H9 (cell line): ENCODE results near the gene MED31. TPM values are rescaled to one million over a fixed set of nuclear protein-coding genes. Genes with fewer than 3 reads are reported as not detected.

Experiments
- DNase-seq: peaks from one replicate; pipeline ENCODE4 v3.0.0-alpha.2; 2017
- H2AFZ ChIP-seq: one replicate; pipeline ENCODE4 v1.6.1; 2013; ENCODE audit warnings: mild to moderate bottlenecking, low read length, control low read depth, moderate library complexity
- H2AK5ac ChIP-seq: 2 replicates; pipeline ENCODE4 v1.6.1; 2013; ENCODE audit warnings: low read length, control low read depth, mixed read lengths; ENCODE audit not compliant: insufficient read length
- H2BK120ac ChIP-seq: one replicate; pipeline ENCODE4 v1.6.1; 2013; ENCODE audit warnings: low read depth, mild to moderate bottlenecking, low read length, control low read depth, inconsistent platforms; ENCODE audit not compliant: poor library complexity, severe bottlenecking
- H2BK12ac ChIP-seq: 2 replicates; pipeline ENCODE4 v1.6.1; 2013; ENCODE audit warnings: low read length, control low read depth, mixed read lengths, low read depth; ENCODE audit not compliant: insufficient read length
- H2BK15ac ChIP-seq: 2 replicates; pipeline ENCODE4 v1.6.1; 2013; ENCODE audit warnings: low read depth, low read length, control low read depth
- H2BK20ac ChIP-seq: one replicate; pipeline ENCODE4 v1.6.1; 2013; ENCODE audit warnings: low read depth, mild to moderate bottlenecking, low read length, control low read depth, inconsistent platforms; ENCODE audit not compliant: poor library complexity, severe bottlenecking
- H2BK5ac ChIP-seq: 2 replicates; pipeline ENCODE4 v1.6.1; 2013; ENCODE audit warnings: low read length, control low read depth, mixed read lengths; ENCODE audit not compliant: insufficient read length
- H3K14ac ChIP-seq: 2 replicates; pipeline ENCODE4 v1.6.1; 2013; ENCODE audit warnings: low read length, control low read depth; ENCODE audit not compliant: insufficient read depth
- H3K18ac ChIP-seq: 2 replicates; pipeline ENCODE4 v1.6.1; 2013; ENCODE audit warnings: low read depth, mild to moderate bottlenecking, mixed read lengths, low read length, control low read depth; ENCODE audit not compliant: insufficient read length
- H3K23ac ChIP-seq: 2 replicates; pipeline ENCODE4 v1.6.1; 2013; ENCODE audit warnings: low read length, control low read depth, mixed read lengths, low read depth; ENCODE audit not compliant: insufficient read length
- H3K23me2 ChIP-seq: 2 replicates; pipeline ENCODE4 v1.6.1; 2013; ENCODE audit warnings: low read depth, mild to moderate bottlenecking, mixed read lengths, low read length, control low read depth; ENCODE audit not compliant: insufficient read length, poor library complexity, severe bottlenecking
- H3K27ac ChIP-seq: 2 replicates; pipeline ENCODE4 v1.5.1; 2013; ENCODE audit warnings: low read length, control low read depth, mixed read lengths, low read depth; ENCODE audit not compliant: insufficient read length
- H3K27me3 ChIP-seq: 2 replicates; pipeline ENCODE4 v1.6.1; 2013; ENCODE audit warnings: low read length, control low read depth, inconsistent platforms; ENCODE audit not compliant: insufficient read depth
- H3K4ac ChIP-seq: 2 replicates; pipeline ENCODE4 v1.6.1; 2013; ENCODE audit warnings: low read depth, mild to moderate bottlenecking, control low read depth, inconsistent platforms, low read length, moderate library complexity
- H3K4me1 ChIP-seq: 2 replicates; pipeline ENCODE4 v1.6.1; 2013; ENCODE audit warnings: low read length, control low read depth, inconsistent platforms; ENCODE audit not compliant: insufficient read depth
- H3K4me2 ChIP-seq: 2 replicates; pipeline ENCODE4 v1.6.1; 2013; ENCODE audit warnings: low read length, control low read depth, mixed read lengths; ENCODE audit not compliant: insufficient read length, insufficient read depth
- H3K56ac ChIP-seq: 2 replicates; pipeline ENCODE4 v1.6.1; 2013; ENCODE audit warnings: low read depth, mild to moderate bottlenecking, mixed read lengths, low read length, control low read depth; ENCODE audit not compliant: insufficient read length
- H3K79me1 ChIP-seq: 2 replicates; pipeline ENCODE4 v1.6.1; 2013; ENCODE audit warnings: low read depth, mild to moderate bottlenecking, moderate library complexity, low read length, control low read depth, inconsistent platforms; ENCODE audit not compliant: insufficient read depth, poor library complexity, severe bottlenecking
- H3K79me2 ChIP-seq: 2 replicates; pipeline ENCODE4 v1.6.1; 2013; ENCODE audit warnings: low read length, control low read depth, inconsistent platforms; ENCODE audit not compliant: insufficient read depth
- H3K9ac ChIP-seq: 2 replicates; pipeline ENCODE4 v1.6.1; 2013; ENCODE audit warnings: low read length, control low read depth, mixed read lengths; ENCODE audit not compliant: insufficient read length; ENCODE audit errors: extremely low read depth
- H3K9me3 ChIP-seq: one replicate; pipeline ENCODE4 v1.6.1; 2013; ENCODE audit warnings: low read depth, low read length, inconsistent platforms; ENCODE audit not compliant: control insufficient read depth
- H3T11ph ChIP-seq: one replicate; pipeline ENCODE4 v1.6.1; 2013; ENCODE audit warnings: mild to moderate bottlenecking, low read length, control low read depth, inconsistent platforms
- H4K20me1 ChIP-seq: one replicate; pipeline ENCODE4 v1.6.1; 2013; ENCODE audit not compliant: control insufficient read depth, insufficient read length, insufficient read depth
- H4K5ac ChIP-seq: 2 replicates; pipeline ENCODE4 v1.6.1; 2013; ENCODE audit warnings: low read depth, mild to moderate bottlenecking, mixed read lengths, low read length, control low read depth; ENCODE audit not compliant: insufficient read length
- H4K8ac ChIP-seq: replicated peaks from 2 replicates; pipeline ENCODE4 v1.6.1; 2013; ENCODE audit warnings: low read length, control low read depth, mixed read lengths, low read depth; ENCODE audit not compliant: insufficient read length
- H4K91ac ChIP-seq: 2 replicates; pipeline ENCODE4 v1.6.1; 2013; ENCODE audit warnings: low read depth, mild to moderate bottlenecking, moderate library complexity, mixed read lengths, low read length, control low read depth; ENCODE audit not compliant: insufficient read length
- H3K27ac Mint-ChIP-seq, 3 experiments: 2 replicates in 2 of 3; 3 replicates in 1 of 3; pipeline ENCODE4 v1.8.0; 2020 to 2021; ENCODE audit warnings: mixed read lengths in 3 of 3, mild to moderate bottlenecking in 1 of 3, moderate library complexity in 1 of 3
- H3K27me3 Mint-ChIP-seq: 2 replicates; pipeline ENCODE4 v1.8.0; 2021; ENCODE audit warnings: low read depth, mild to moderate bottlenecking, moderate library complexity, mixed read lengths
- H3K36me3 Mint-ChIP-seq, 3 experiments: 2 replicates in 2 of 3; 3 replicates in 1 of 3; pipeline ENCODE4 v1.8.0; 2020 to 2021; ENCODE audit warnings: low read depth in 3 of 3, mixed read lengths in 3 of 3; ENCODE audit not compliant: insufficient read depth in 1 of 3
- H3K4me1 Mint-ChIP-seq, 2 experiments: 2 replicates each; pipeline ENCODE4 v1.8.0; 2020; ENCODE audit warnings: mixed read lengths in 2 of 2
- H3K4me3 Mint-ChIP-seq, 2 experiments: 2 replicates in 1 of 2; 3 replicates in 1 of 2; pipeline ENCODE4 v1.8.0; 2020 to 2021; ENCODE audit warnings: mild to moderate bottlenecking in 2 of 2, mixed read lengths in 2 of 2, moderate library complexity in 1 of 2
- H3K9me3 Mint-ChIP-seq, 2 experiments: 2 replicates in 1 of 2; 3 replicates in 1 of 2; pipeline ENCODE4 v1.8.0; 2020; ENCODE audit warnings: mild to moderate bottlenecking in 2 of 2, mixed read lengths in 2 of 2, moderate library complexity in 1 of 2
- CTCF ChIP-seq: fragments of 200-600 bp; sonication (generic); conservative IDR thresholded peaks from 3 replicates; pipeline ENCODE4 v1.8.0; 2021; ENCODE audit warnings: antibody characterized with exemption, mild to moderate bottlenecking
- WGBS: extraction: QIAGEN DNeasy Blood & Tissue Kit; methylation state at CpG from one replicate; pipeline ENCODE4 v1.1.7; 2013; ENCODE audit warnings: missing lambda C conversion rate, low lambda C conversion rate, mixed read lengths; ENCODE audit not compliant: insufficient read length; ENCODE audit errors: extremely low coverage; 5-methylcytosine and 5-hydroxymethylcytosine counted together
- total RNA-seq: library from RNA; stranded (reverse); gene quantifications from 2 replicates; pipeline ENCODE4 v1.2.1, GENCODE V29; 2021

The MED31 gene
- total RNA-seq, 1 experiment from 2014 or later = 11.8 TPM

GRCh38 chr17:6611231-6611630 is 40.2 kb downstream of the MED31 start:
- no peaks in the 10 kb centered on the region for H3K79me2 ChIP-seq
- DNase-seq = no peak
- H4K8ac ChIP-seq = no peak overlapping the region
- H2BK15ac ChIP-seq = no peak overlapping the region
- H3K56ac ChIP-seq = no peak overlapping the region
- no peak overlapping the region for H3K18ac ChIP-seq
- no CpG with 5 or more reads among the region's 4 CpGs for WGBS
- no peak overlapping the region for H2BK120ac ChIP-seq
- H3K9me3 ChIP-seq = no peaks in the 10 kb centered on the region
- H3K27me3 Mint-ChIP-seq = no peaks in the 10 kb centered on the region
- no peaks in the 10 kb centered on the region for H3K79me1 ChIP-seq
- no peaks in the 10 kb centered on the region for H3K9me3 Mint-ChIP-seq
- no peak overlapping the region for H4K91ac ChIP-seq
- no peaks in the 10 kb centered on the region for H3K23me2 ChIP-seq
- no peak overlapping the region for H3K14ac ChIP-seq
- no peak overlapping the region for H3T11ph ChIP-seq
- H3K4me1 ChIP-seq = no peaks in the 10 kb centered on the region
- no peak overlapping the region for H3K9ac ChIP-seq
- H2AK5ac ChIP-seq = no peak overlapping the region
- H3K27me3 ChIP-seq = no peaks in the 10 kb centered on the region
- no peak overlapping the region for H3K23ac ChIP-seq
- no peak overlapping the region for H2BK5ac ChIP-seq
- no peak overlapping the region for H3K4ac ChIP-seq
- no peak overlapping the region for H3K27ac ChIP-seq
- no peak overlapping the region for H3K4me3 Mint-ChIP-seq
- no peak overlapping the region for H2BK20ac ChIP-seq
- no peak overlapping the region for H2BK12ac ChIP-seq
- H3K4me2 ChIP-seq = no peak overlapping the region
- no peaks in the 10 kb centered on the region for H4K20me1 ChIP-seq
- H3K27ac Mint-ChIP-seq = no peak overlapping the region
- no peaks in the 10 kb centered on the region for H3K4me1 Mint-ChIP-seq
- H2AFZ ChIP-seq = no peak overlapping the region
- no peak overlapping the region for H4K5ac ChIP-seq
- TF ChIP-seq CTCF = no peak
- H3K36me3 Mint-ChIP-seq = peaks cover 6 to 70% (median 51%) of the 10 kb centered on the region in 3 experiments; a peak in 6 of 7 replicates
